NCI-H82 treated with DMSO at 0.1 percent for 48 hours (cell line): ENCODE data around the gene NARF.
A peak's percentile ranks its signal among the peaks of the same experiment; 100 is the strongest.
"Not testable (repeated sequence)": the region's sequence is repeated elsewhere in the genome, so short reads cannot be mapped to it uniquely, and the experiment has no call there.

Experiments used
- DNase-seq: peaks from one replicate; lab custom pipeline; 2025; ENCODE audit not compliant: unreplicated experiment; lab: John Stamatoyannopoulos, UW

NARF gene

DNA sequence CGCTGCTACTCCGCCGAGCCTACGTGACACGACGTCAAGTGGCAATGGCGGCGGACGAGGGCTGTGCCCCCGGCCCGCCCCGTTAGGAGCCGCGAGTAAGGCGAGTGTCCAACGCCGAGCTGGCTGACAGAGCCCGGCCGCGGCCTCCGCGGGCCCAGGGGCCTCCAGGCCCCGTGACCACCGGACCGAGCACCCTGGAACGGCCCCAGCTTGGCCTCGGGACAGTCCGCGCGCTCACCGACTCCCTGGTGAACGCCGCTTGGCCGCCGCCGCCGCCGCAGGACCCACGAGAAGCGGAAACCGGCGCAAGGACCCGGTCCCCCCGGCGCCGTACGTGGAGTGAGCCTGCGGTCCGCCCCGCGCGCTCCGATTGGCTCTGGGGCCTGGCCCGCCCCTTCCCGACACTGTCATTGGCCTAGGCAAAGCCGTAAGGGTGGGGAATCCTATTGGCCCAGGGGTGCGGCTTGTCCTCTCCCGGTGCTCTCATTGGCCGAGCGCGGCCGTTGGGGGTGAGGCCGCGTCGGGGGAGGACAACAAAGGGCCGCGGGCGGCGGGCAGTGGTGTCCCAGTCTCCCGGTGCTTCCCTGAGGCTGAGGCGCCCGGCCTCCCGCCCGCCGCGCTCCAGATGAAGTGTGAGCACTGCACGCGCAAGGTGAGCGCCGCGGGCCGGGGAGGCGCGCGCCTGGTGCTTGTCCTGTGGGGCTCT is at the start of gene NARF:
Gene NARF (plus strand): TSS at position 563 of the 706 bp plus-strand sequence. CDS start 63 bp downstream, at position 626.
- peak; percentile 93 for DNase-seq

GRCh38 chr17:82408938-82409318 is 49.6 kb upstream of the NARF start:
- DNase-seq: no peak

DNA sequence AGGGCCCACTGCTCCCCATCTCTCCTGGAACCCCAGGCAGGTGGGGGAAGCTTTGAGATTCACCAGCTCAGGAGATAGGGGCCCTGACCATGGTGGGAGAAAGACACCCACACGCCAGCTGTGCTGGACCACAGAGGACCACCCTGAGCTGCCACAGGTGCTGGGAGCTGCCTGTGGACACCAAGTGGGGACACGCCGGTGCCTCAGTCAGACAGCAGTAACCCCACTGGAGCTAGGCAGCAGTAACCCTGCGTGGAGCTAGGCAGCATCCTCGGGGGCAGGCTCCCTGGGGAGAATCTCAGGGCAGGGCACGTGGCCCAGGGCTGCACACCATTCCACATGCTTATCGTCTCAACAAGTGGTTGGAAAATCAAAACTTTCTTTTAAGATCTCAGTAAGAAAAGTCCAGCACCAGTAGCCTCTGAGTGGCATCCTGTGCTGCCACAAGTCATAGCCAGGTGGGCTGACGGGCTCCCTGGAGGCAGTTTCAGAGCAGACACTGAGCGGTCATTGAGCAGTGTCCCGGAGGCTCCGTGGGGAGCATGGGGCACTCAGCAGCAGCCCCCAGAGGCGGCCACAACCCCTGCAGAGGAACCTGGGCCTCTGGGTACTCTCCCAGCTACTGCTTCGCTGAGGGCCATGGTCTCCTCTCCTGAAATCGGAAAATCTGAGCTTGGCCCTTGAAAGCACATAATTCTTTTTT is 48.4 kb upstream of the NARF start:
- no peak for DNase-seq

DNA sequence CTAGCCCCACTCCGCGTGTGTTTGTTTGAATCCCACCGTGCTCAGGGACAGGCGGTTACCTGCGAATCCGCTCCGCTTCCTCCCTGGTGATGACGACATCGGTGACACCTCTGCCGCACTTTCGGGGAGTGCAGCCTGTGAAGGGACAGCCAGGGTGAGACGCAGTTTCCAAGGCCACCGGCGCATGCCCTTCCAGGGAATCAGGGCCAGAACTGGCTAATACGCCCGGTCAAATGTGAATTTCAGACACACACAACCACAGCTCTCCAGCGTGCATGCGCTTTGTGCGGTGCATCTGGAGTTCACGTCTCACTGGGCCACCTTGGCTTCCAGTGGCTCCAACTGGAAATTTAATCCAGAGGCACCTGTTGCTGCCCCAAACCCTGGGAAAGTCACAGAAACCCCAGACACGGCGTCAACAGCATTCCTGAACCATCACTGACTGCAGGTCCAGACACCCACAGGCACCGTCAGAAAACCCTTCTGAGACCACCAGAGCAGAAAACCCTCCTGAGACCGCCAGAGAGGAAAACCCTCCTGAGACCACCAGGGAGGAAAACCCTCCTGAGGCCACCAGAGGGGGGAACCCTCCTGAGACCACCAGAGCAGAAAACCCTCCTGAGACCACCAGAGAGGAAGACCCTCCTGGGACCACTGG is 47.0 kb upstream of the NARF start:
- no peak for DNase-seq

- DNase-seq: not testable (repeated sequence)
These were observed 46.5 kb upstream of the NARF start for GRCh38 chr17:82412081-82412480.

GRCh38 chr17:82412535-82413520 is 45.7 kb upstream of the NARF start:
- DNase-seq: no peak

DNA sequence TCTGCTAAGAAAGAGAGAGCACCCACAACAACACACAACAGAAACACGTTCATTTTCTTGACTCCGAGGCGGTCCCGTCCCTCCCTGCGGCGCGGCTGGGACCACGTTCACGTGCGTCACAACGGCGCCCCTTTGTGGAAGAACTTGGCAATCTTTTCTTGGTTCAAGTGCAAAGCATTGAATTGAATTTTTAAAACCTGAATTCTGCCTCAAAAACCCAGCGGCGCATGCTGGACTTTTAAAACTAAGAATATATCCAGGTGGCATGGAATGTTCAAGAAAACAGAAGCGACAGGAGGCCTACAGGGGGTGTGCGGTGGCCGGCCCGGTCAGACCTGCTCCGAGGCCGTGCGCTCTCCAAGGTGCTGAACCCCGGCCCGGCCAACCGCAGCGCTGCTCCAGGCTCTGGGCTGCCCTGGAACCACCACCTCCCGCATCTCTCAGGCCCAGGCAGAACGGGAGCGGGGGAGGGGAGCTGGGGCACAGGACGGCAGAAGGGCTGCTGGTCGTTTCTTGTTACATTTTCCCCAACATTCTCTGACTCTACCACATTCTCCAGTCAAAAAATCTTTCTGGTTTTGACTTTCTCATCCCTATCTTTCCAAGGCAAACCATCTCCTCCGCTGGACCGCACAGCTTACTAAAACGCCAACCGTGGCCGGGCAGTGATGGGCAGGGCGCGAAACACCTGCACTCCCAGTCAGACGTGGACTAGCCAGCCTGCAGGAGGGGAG is 43.8 kb upstream of the NARF start:
- DNase-seq: no peak

- no peak for DNase-seq
These were observed 43.2 kb upstream of the NARF start for GRCh38 chr17:82415336-82415735.

DNA sequence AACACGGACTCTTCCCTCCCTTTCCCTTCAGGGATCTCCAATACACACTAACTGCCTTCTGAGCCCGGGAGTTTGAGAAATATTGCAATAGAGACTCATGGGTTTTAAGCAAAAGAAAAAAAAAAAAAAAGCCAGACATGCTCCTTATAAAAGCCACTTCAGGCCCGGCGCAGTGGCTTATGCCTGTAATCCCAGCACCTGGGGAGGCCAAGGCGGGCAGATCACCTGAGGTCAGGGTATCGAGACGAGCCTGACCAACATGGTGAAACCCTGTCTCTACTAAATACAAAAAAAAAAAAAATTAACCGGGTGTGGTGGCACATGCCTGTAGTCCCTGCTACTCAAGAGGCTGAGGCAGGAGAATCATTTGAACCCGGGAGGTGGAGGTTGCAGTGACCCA is 42.8 kb upstream of the NARF start:
- DNase-seq: no peak

- DNase-seq: no peak
These were observed 42.3 kb upstream of the NARF start for GRCh38 chr17:82416264-82416663.

DNA sequence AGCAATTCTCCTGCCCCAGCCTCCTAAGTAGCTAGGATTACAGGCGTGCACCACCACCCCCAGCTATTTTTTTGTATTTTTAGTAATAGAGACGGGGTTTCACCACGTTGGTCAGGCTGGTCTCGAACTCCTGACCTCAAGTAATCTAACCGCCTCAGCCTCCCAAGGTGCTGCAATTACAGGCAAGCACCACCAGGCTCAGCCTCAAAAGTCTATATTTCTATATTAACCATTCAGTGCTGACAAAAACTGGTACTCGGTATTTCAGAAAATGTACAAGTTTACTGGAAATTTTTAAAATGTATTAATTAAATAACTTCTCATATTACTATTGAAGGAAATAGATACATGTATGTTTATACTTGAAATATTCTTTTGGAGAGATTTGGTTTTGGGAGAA is 41.8 kb upstream of the NARF start:
- no peak for DNase-seq

DNA sequence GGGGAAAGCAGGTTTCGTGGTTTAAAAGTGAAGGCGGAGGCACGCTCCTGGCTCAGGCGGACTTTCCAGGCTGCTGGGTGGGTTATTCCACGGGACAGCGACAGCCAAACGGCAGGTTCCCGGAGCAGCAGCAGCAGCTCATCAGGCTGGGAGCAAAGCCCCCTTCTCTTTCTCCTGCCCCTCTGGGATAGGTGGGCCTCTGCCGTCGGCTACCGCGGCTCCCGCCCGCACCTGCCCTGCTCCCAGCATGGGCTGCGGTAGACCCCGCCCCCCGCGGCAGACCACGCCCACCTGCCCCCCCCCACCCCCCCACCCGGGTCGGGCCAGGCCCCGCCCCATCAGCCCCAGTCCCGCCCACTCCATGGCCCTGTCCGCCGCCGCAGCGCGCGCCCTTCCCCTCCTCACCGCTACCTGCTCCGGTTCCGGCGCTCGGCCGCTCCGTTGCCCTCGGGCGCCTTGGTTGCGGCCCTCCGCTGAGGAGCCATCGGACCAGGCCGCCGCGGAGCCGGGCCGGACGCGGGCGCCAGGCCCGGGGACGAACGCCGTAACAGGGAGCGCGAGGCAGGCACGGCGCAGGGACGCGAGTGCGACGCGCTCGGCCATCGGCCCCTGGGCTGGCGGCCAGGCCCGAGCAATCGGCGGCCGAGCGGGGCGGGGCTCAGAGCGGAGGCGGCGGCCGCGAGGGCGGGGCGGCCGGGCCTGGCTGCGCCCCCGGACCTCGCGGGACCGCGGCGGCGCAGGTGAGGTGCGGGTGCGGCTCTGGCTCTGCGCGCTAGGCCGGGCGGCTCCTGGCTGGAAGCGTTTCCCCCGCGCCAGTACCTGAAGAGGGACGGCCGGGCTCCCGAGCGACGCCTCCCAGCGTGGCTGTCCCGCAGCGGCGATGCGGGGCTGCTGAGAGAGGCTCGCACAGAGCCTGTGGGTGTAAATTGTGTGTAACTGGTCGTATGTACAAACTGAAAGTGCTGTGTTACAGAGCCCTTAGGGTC is 40.2 kb upstream of the NARF start, which contains the start of the genes HEXD and OGFOD3:
Gene HEXD (plus strand): TSS at position 347 of the 986 bp plus-strand sequence. CDS start 1,453 bp downstream, outside the sequence.
Gene OGFOD3 (minus strand): TSS at position 586 of the 986 bp plus-strand sequence. CDS start 101 bp downstream, at position 485.
- peak; percentile 53 for DNase-seq

DNA sequence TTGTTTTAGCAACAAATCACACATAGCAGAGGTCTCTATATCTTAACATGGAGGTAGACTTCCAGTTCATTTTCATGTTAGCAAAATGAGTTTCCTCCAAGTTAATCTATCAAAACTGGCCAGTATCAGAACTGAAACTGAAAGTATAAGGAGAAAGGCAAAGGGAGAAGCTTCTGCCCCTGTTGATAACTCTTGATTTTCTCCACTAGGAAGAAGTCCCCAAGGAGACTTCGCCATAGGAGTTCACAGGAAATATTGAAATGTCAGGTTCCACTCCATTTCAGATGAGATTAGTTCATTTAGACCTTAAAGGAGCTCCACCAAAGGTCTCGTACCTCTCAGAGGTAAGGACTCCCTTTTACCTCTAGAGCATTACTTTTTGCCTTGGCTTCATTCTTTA is 39.0 kb upstream of the NARF start:
- no peak for DNase-seq

DNA sequence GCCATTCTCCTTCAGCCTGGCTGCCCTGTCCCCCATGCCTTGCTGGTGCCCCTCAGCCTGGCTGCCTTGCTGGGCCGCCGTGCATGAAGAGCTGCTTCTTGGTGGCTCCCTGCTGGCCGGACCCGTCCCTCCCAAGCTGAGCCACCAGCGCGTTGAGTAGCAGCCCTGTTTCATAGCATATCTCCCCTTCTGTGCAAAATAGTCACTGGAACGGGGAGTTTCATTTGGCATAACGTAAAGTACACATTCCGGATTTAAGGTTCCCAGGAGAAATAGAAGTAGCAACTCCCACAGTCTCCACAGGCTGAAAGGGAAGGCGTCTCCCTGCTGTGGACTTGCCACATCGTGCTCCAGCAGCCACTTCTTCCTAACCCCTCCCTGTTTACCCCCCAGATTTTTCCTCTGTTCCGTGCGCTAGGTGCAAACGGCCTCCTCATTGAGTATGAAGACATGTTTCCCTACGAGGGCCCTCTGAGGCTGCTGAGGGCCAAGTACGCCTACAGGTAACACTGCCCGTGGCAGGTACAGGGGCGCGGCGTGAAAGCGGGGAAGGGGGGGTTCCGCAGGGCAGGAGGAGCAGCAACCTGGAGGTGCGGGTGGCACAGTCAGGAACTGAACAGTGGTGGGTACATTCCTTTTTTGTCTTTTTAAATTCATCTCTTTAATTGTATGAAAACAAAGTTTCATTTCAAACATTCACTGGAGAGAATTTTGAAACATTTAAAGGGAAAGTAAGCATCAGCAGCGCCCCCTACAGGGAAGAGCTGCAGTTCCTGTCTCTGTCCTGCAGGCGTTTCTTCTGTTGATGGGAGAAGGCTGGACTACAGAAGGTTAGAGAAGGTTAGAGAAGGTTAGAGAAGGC is 34.3 kb upstream of the NARF start:
- no peak for DNase-seq

GRCh38 chr17:82424863-82425159 is 33.7 kb upstream of the NARF start:
- DNase-seq: no peak

DNA sequence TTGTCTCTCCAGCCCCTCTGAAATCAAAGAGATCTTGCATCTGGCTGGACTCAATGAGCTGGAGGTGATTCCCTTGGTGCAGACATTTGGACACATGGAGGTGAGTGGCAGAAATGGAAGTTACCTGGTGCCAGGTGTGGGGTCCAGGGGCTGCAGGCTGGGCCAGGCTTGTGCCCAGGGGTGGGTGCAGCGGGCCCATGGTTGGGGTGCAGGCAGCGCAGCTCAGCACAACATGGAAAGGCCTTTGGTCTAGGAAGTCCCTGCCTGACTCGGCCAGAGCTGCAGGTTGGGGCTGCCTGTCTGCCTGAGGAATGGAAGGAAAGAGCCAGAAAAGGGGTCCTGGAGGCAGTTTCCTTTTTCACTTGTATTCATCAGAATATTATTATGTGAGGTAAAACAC is 30.0 kb upstream of the NARF start:
- DNase-seq: no peak

- no peak for DNase-seq
These were observed 28.7 kb upstream of the NARF start for GRCh38 chr17:82429824-82430223.

DNA sequence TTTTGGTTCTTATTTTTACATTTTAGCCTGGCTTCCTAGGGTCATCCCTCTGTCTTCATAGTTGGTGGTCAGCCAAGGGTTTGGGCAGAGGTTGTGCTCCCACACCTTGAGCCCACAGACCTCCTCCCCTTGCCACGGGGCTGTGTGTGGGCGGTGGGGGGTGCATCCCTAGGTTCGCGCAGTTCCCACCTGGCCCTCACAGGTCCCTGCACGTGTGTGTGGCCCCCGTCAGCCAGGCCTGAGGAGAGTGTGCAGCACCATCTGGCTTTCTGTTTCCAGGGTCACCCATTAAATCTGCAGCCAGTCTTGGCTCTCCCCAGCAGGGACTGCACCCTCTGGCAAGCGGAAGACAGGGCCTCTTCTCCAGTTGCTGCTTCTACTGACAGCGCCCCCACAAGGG is 26.5 kb upstream of the NARF start:
- DNase-seq: no peak
